ENCODE data around the gene IKZF4. TPM values are rescaled to one million over a fixed set of nuclear protein-coding genes. Genes with fewer than 3 reads are reported as not detected.
A peak's percentile ranks its signal among the peaks of the same experiment; 100 is the strongest.

Gene IKZF4
- total RNA-seq, 1 experiment from 2014 or later, result 13.9 TPM

DNA sequence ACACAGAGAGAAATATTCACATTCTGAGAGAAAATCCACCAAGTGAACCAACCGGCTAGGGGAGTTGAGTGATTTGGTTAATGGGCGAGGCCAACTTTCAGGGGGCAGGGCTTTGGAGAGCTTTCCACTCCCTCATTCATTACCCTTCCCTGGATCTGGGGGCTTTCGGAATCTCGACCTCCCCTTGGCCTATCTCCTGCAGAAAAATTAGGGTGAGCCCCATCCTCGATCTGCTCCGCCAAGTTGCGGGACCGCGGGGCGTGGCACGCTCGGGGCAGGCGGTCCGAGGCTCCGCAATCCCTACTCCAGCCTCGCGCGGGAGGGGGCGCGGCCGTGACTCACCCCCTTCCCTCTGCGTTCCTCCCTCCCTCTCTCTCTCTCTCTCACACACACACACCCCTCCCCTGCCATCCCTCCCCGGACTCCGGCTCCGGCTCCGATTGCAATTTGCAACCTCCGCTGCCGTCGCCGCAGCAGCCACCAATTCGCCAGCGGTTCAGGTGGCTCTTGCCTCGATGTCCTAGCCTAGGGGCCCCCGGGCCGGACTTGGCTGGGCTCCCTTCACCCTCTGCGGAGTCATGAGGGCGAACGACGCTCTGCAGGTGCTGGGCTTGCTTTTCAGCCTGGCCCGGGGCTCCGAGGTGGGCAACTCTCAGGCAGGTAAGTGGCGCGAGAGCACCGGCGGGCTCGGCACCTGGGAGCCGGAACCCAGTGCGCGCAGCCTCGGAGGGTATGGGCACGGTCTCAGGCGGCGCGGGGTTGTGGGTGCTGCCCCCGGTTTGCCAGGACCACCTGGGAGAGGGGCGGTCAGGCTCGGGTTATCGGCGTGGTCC lies 59.1 kb downstream of the IKZF4 start, which contains the start of gene ERBB3:
TSS of gene ERBB3 (plus strand) at position 443 of the 833 bp plus-strand sequence. CDS start at position 579, 136 bp downstream.
- no peak within 1 kb of the TSS for H3T11ph ChIP-seq (ENCODE audit: low read length)
- Mint-ChIP-seq H3K27ac (peak within 1 kb of the TSS; percentile 95 to 98 (median 98)), H3K4me1 (peaks cover 19 to 22% of the 10 kb centered on the region in 2 experiments), H3K36me3 (ENCODE audit: insufficient read depth in 1 of 3, low read depth in 3 of 3) (peaks cover 4 to 16% (median 15%) of the 10 kb centered on the region in 3 experiments), H3K27me3 (ENCODE audit: low read depth) (no peaks in the 10 kb centered on the region), H3K4me3 (peak within 1 kb of the TSS; percentile 83 to 93), H3K9me3 (peaks cover 3% of the 10 kb centered on the region in 2 experiments; a peak in 4 of 5 replicates)
- H3K18ac ChIP-seq (ENCODE audit: insufficient read length, low read depth, low read length), result peak within 1 kb of the TSS; percentile 99
- TF ChIP-seq CTCF (conservative IDR thresholded peaks at IDR 0.05), result no peak
- peak within 1 kb of the TSS; percentile 0 for H4K91ac ChIP-seq (ENCODE audit: insufficient read length, low read depth, low read length)
- no peak within 1 kb of the TSS for H2BK15ac ChIP-seq (ENCODE audit: low read depth, low read length)
- peak within 1 kb of the TSS; percentile 29 for H3K27ac ChIP-seq (ENCODE audit: insufficient read length, low read depth, low read length)
- no peaks in the 10 kb centered on the region; the same call in 1 of the 2 replicates for H3K27me3 ChIP-seq (ENCODE audit: insufficient read depth, low read length)
- peak within 1 kb of the TSS; percentile 97 for H3K14ac ChIP-seq (ENCODE audit: insufficient read depth, low read length)
- no CpG with 5 or more reads among the region's 59 CpGs for WGBS (ENCODE audit: extremely low coverage, insufficient read length, low lambda C conversion rate)
- no peak within 1 kb of the TSS for H2AK5ac ChIP-seq (ENCODE audit: insufficient read length, low read length)
- peak within 1 kb of the TSS; percentile 60 for H2BK12ac ChIP-seq (ENCODE audit: insufficient read length, low read depth, low read length)
- no peak within 1 kb of the TSS for H4K8ac ChIP-seq (replicated peaks; ENCODE audit: insufficient read length, low read depth, low read length)
- no peaks in the 10 kb centered on the region for H4K20me1 ChIP-seq (ENCODE audit: control insufficient read depth, insufficient read depth, insufficient read length)
- H3K56ac ChIP-seq (ENCODE audit: insufficient read length, low read depth, low read length), result no peak within 1 kb of the TSS
- peaks cover 7% of the 10 kb centered on the region; the same call in 1 of the 2 replicates for H3K79me2 ChIP-seq (ENCODE audit: insufficient read depth, low read length)
- peak within 1 kb of the TSS; percentile 57 for H3K4me2 ChIP-seq (ENCODE audit: insufficient read depth, insufficient read length, low read length)
- peaks cover 13% of the 10 kb centered on the region for H3K23me2 ChIP-seq (ENCODE audit: insufficient read length, low read depth, low read length, poor library complexity, severe bottlenecking)
- H3K4me1 ChIP-seq (ENCODE audit: insufficient read depth, low read length), result 0 out of 2 replicates have a peak, but pooled peaks cover 4% of the 10 kb centered on the region
- no peak within 1 kb of the TSS for H2BK5ac ChIP-seq (ENCODE audit: insufficient read length, low read length)
- peak; percentile 93 for DNase-seq
- H4K5ac ChIP-seq (ENCODE audit: insufficient read length, low read depth, low read length), result no peak within 1 kb of the TSS
- H2BK20ac ChIP-seq (ENCODE audit: low read depth, low read length, poor library complexity, severe bottlenecking), result no peak within 1 kb of the TSS
- no peaks in the 10 kb centered on the region for H3K9me3 ChIP-seq (ENCODE audit: control insufficient read depth, low read depth, low read length)
- H3K23ac ChIP-seq (ENCODE audit: insufficient read length, low read depth, low read length), result no peak within 1 kb of the TSS
- H2BK120ac ChIP-seq (ENCODE audit: low read depth, low read length, poor library complexity, severe bottlenecking), result no peak within 1 kb of the TSS
- H2AFZ ChIP-seq (ENCODE audit: low read length), result no peak within 1 kb of the TSS
- no peak within 1 kb of the TSS for H3K4ac ChIP-seq (ENCODE audit: low read depth, low read length)
- H3K9ac ChIP-seq (ENCODE audit: extremely low read depth, insufficient read length, low read length), result peak within 1 kb of the TSS; percentile 91
- no peaks in the 10 kb centered on the region for H3K79me1 ChIP-seq (ENCODE audit: insufficient read depth, low read depth, low read length, poor library complexity, severe bottlenecking)
